H1 (cell line): ENCODE results near the gene P3H2. TPM values are rescaled to one million over a fixed set of nuclear protein-coding genes. Genes with fewer than 3 reads are reported as not detected.

ENCODE experiments used
- CTCF ChIA-PET: fragments of 300-600 bp; sonication (Branson Sonifier 250); formaldehyde crosslinking; loops from one replicate; lab custom pipeline; 2021; ENCODE audit not compliant: partially characterized antibody; lab: Charles Lee
- POLR2A ChIA-PET: fragments of 300-600 bp; sonication (Branson Sonifier 250); formaldehyde crosslinking; loops from one replicate; lab custom pipeline; 2021; ENCODE audit warnings: inconsistent platforms; ENCODE audit not compliant: partially characterized antibody; lab: Charles Lee
- DNase-seq, 2 experiments: peaks; one replicate each; pipeline versions ENCODE4 v3.0.0 to v3.0.0-alpha.2; 2010 to 2022; ENCODE audit warnings: low spot score in 2 of 2, low read depth in 1 of 2, mixed read lengths in 1 of 2
- FAIRE-seq: peaks from 2 replicates; lab custom pipeline; 2011; peaks lifted over from hg19 to GRCh38; lab: Jason Lieb, UNC
- H2AFZ ChIP-seq: 2 replicates; pipeline ENCODE4 v1.8.1; 2012; ENCODE audit warnings: low read length, inconsistent platforms
- H2AK5ac ChIP-seq: 2 replicates; pipeline ENCODE4 v1.6.1; 2013; ENCODE audit warnings: low read depth, low read length
- H2BK120ac ChIP-seq: replicated peaks from 2 replicates; pipeline ENCODE3; 2013; ENCODE audit warnings: low read depth, low read length, inconsistent platforms
- H2BK12ac ChIP-seq: 2 replicates; pipeline ENCODE4 v1.6.1; 2013; ENCODE audit warnings: low read depth, low read length
- H2BK15ac ChIP-seq: 2 replicates; pipeline ENCODE4 v1.6.1; 2013; ENCODE audit warnings: low read length
- H2BK20ac ChIP-seq: 2 replicates; pipeline ENCODE4 v1.6.1; 2013; ENCODE audit warnings: low read length
- H2BK5ac ChIP-seq: 2 replicates; pipeline ENCODE4 v1.6.1; 2013; ENCODE audit warnings: low read depth, low read length
- H3K14ac ChIP-seq: 2 replicates; pipeline ENCODE4 v1.6.1; 2013; ENCODE audit warnings: inconsistent platforms; ENCODE audit not compliant: insufficient read length
- H3K18ac ChIP-seq: 2 replicates; pipeline ENCODE4 v1.6.1; 2013; ENCODE audit warnings: low read length; ENCODE audit errors: extremely low read depth
- H3K23ac ChIP-seq: 2 replicates; pipeline ENCODE4 v1.6.1; 2013; ENCODE audit warnings: inconsistent platforms; ENCODE audit not compliant: insufficient read length
- H3K23me2 ChIP-seq: 2 replicates; pipeline ENCODE4 v1.6.1; 2013; ENCODE audit warnings: low read depth, low read length
- H3K27ac ChIP-seq: 2 replicates; pipeline ENCODE4 v1.6.1; 2011; ENCODE audit warnings: low read depth, low read length, inconsistent platforms
- H3K27me3 ChIP-seq, 4 experiments: replicated peaks in 1 of 4; 1 replicate in 1 of 4; 2 replicates in 3 of 4; pipeline versions ENCODE4 v1.6.1 to v1.8.1; 2011 to 2013; ENCODE audit warnings: low read length in 3 of 4, mild to moderate bottlenecking in 3 of 4, inconsistent platforms in 2 of 4, mixed read lengths in 2 of 4, moderate library complexity in 1 of 4; ENCODE audit not compliant: control insufficient read depth in 3 of 4, insufficient read depth in 3 of 4; ENCODE audit errors: extremely low read depth in 1 of 4
- H3K36me3 ChIP-seq, 4 experiments: 2 replicates each; pipeline versions ENCODE4 v1.6.1 to v1.8.1; 2011 to 2013; ENCODE audit warnings: mild to moderate bottlenecking in 4 of 4, low read length in 3 of 4, moderate library complexity in 2 of 4, control low read depth in 1 of 4, inconsistent platforms in 1 of 4; ENCODE audit not compliant: insufficient read depth in 4 of 4, control insufficient read depth in 2 of 4
- H3K4ac ChIP-seq: replicated peaks from 2 replicates; pipeline ENCODE3; 2013; ENCODE audit warnings: low read length, low read depth, mixed read lengths, inconsistent platforms; ENCODE audit not compliant: insufficient read length
- H3K4me1 ChIP-seq, 4 experiments: replicated peaks in 1 of 4; 1 replicate in 1 of 4; 2 replicates in 3 of 4; pipeline versions ENCODE4 v1.6.1 to v1.8.1; 2011 to 2013; ENCODE audit warnings: low read length in 3 of 4, inconsistent platforms in 2 of 4, mixed read lengths in 1 of 4; ENCODE audit not compliant: insufficient read depth in 4 of 4, control insufficient read depth in 3 of 4
- H3K4me2 ChIP-seq, 2 experiments: 2 replicates each; pipeline versions ENCODE4 v1.6.1 to v1.8.1; 2011 to 2013; ENCODE audit warnings: low read depth in 2 of 2, low read length in 2 of 2, control low read depth in 1 of 2, inconsistent platforms in 1 of 2, mild to moderate bottlenecking in 1 of 2; ENCODE audit not compliant: insufficient read depth in 1 of 2
- H3K4me3 ChIP-seq, 4 experiments: fragments of 200-600, 300-600 bp in 1 of 4; sonication (generic), shearing (Covaris generic), sonication (Bioruptor Twin) in 1 of 4; 2 replicates each; pipeline versions ENCODE4 v1.5.1 to v1.8.1; 2011 to 2016; ENCODE audit warnings: low read length in 4 of 4, low read depth in 3 of 4, control low read depth in 2 of 4, inconsistent platforms in 2 of 4, mild to moderate bottlenecking in 2 of 4, mixed read lengths in 1 of 4, moderate library complexity in 1 of 4; ENCODE audit not compliant: insufficient read depth in 2 of 4; ENCODE audit errors: extremely low read depth in 1 of 4
- H3K56ac ChIP-seq: replicated peaks from 2 replicates; pipeline ENCODE3; 2013; ENCODE audit warnings: low read depth, mild to moderate bottlenecking, mixed read lengths, low read length, inconsistent platforms; ENCODE audit not compliant: insufficient read length
- H3K79me1 ChIP-seq: 2 replicates; pipeline ENCODE4 v1.6.1; 2013; ENCODE audit warnings: low read depth, low read length, control low read depth
- H3K79me2 ChIP-seq, 2 experiments: 2 replicates each; pipeline versions ENCODE4 v1.6.1 to v1.8.1; 2012 to 2013; ENCODE audit warnings: low read length in 2 of 2, mild to moderate bottlenecking in 2 of 2, inconsistent platforms in 1 of 2; ENCODE audit not compliant: insufficient read depth in 2 of 2, control insufficient read depth in 1 of 2
- H3K9ac ChIP-seq, 4 experiments: replicated peaks in 1 of 4; 1 replicate in 1 of 4; 2 replicates in 3 of 4; pipeline versions ENCODE4 v1.6.1 to v1.8.1; 2011 to 2013; ENCODE audit warnings: low read depth in 3 of 4, low read length in 3 of 4, control low read depth in 2 of 4, mild to moderate bottlenecking in 2 of 4, moderate library complexity in 2 of 4, inconsistent platforms in 1 of 4; ENCODE audit errors: extremely low read depth in 1 of 4
- H3K9me3 ChIP-seq, 2 experiments: 2 replicates each; pipeline versions ENCODE4 v1.6.1 to v1.8.1; 2012 to 2013; ENCODE audit warnings: mild to moderate bottlenecking in 2 of 2, moderate library complexity in 2 of 2, control low read depth in 1 of 2, inconsistent platforms in 1 of 2, low read depth in 1 of 2, low read length in 1 of 2, mixed read lengths in 1 of 2; ENCODE audit not compliant: insufficient read depth in 2 of 2
- H4K20me1 ChIP-seq, 2 experiments: replicated peaks in 1 of 2; 2 replicates each; pipeline versions ENCODE3 to v1.8.1; 2011 to 2013; ENCODE audit warnings: inconsistent platforms in 2 of 2, low read length in 2 of 2, mild to moderate bottlenecking in 1 of 2; ENCODE audit not compliant: insufficient read depth in 2 of 2, control insufficient read depth in 1 of 2
- H4K5ac ChIP-seq: 2 replicates; pipeline ENCODE4 v1.6.1; 2013; ENCODE audit warnings: low read length, low read depth, mixed read lengths, inconsistent platforms; ENCODE audit not compliant: insufficient read length
- H4K8ac ChIP-seq: 2 replicates; pipeline ENCODE4 v1.8.0; 2013; ENCODE audit warnings: mild to moderate bottlenecking, moderate library complexity, low read length, inconsistent platforms; ENCODE audit not compliant: insufficient read depth; ENCODE audit errors: extremely low read depth
- H4K91ac ChIP-seq: replicated peaks from 2 replicates; pipeline ENCODE3; 2013; ENCODE audit warnings: low read length, mixed read lengths, inconsistent platforms; ENCODE audit not compliant: insufficient read length
- POLR2A ChIP-seq, 2 experiments: IDR thresholded peaks; 1 replicate in 1 of 2; 2 replicates in 1 of 2; pipeline ENCODE4 v1.6.1; 2011; ENCODE audit warnings: low read depth in 2 of 2, low read length in 2 of 2, mild to moderate bottlenecking in 2 of 2; ENCODE audit errors: control extremely low read depth in 1 of 2
- SAP30 ChIP-seq: fragments of 300-600 bp; sonication (generic); IDR thresholded peaks from 2 replicates; pipeline ENCODE4 v1.7.1; 2012; ENCODE audit warnings: low read length, moderate library complexity, mild to moderate bottlenecking, inconsistent platforms; ENCODE audit not compliant: insufficient read depth, insufficient replicate concordance
- WGBS, 2 experiments: shearing (Covaris generic) in 1 of 2; methylation state at CpG; one replicate each; pipeline versions ENCODE4 v1.1.6 to v1.1.7; 2013 to 2015; ENCODE audit warnings: low lambda C conversion rate in 2 of 2, mixed read lengths in 2 of 2, inconsistent platforms in 1 of 2, low coverage in 1 of 2, missing lambda C conversion rate in 1 of 2; ENCODE audit not compliant: insufficient replicate concordance in 2 of 2, insufficient coverage in 1 of 2, insufficient read length in 1 of 2; ENCODE audit errors: extremely low coverage in 1 of 2, missing lambda C conversion rate in 1 of 2; 5-methylcytosine and 5-hydroxymethylcytosine counted together
- polyA plus RNA-seq, 7 experiments: library from polyadenylated mRNA; depleted of rRNA in 3 of 7; stranded (reverse) in 5 of 7; unstranded in 2 of 7; fragments of >200 nt in 5 of 7; fragments of 200-250 nt in 2 of 7; gene quantifications; 1 replicate in 5 of 7; 2 replicates in 1 of 7; 4 replicates in 1 of 7; pipeline versions ENCODE4 v1.2.1 to v1.2.3, GENCODE V29; 2011 to 2013; ENCODE audit warnings: missing spikeins in 2 of 7, mixed read lengths in 2 of 7
- total RNA-seq: library from RNA; stranded (reverse); fragmentation: NEBNext Ultra II Directional; extraction: Animal tissue kit (Norgen Biotek cat#: 25700); gene quantifications from 2 replicates; pipeline ENCODE4 v1.2.1, GENCODE V29; 2021

The P3H2 gene
- total and polyA plus RNA-seq, 2 of the 8 experiments (the other 6 are each of a cell fraction or from before 2014, with no cell fraction given), result 40.5 to 60.4 TPM

GRCh38 chr3:190053919-190054672, 66.6 kb downstream of the P3H2 start:
- 95% methylated on average over 4 of the region's 4 CpGs; no CpG with 5 or more reads in 1 of the 2 experiments for WGBS, 2 experiments
- Histone ChIP-seq H2AK5ac (no peak overlapping the region), H4K5ac (no peak overlapping the region), H4K8ac (no peak overlapping the region), H3K23ac (no peak overlapping the region), H3K18ac (no peak overlapping the region), H2BK15ac (no peak overlapping the region), H3K27ac (no peak overlapping the region), H3K4ac (no peak overlapping the region), H3K56ac (no peak overlapping the region), H2BK12ac (no peak overlapping the region), H2BK120ac (no peak overlapping the region), H3K4me2 (no peak overlapping the region), H4K91ac (no peak overlapping the region), H3K36me3 (no peaks in the 10 kb centered on the region), H3K4me1 (peaks cover 0 to 23% (median 11%) of the 10 kb centered on the region in 4 experiments; a peak in 4 of 7 replicates), H3K4me3 (no peak overlapping the region), H3K9me3 (no peaks in the 10 kb centered on the region), H3K79me2 (peaks cover 0 to 23% of the 10 kb centered on the region in 2 experiments; a peak in 3 of 4 replicates), H4K20me1 (no peaks in the 10 kb centered on the region), H2BK20ac (no peak overlapping the region), H3K14ac (no peak overlapping the region), H3K23me2 (no peaks in the 10 kb centered on the region), H2AFZ (no peak overlapping the region), H2BK5ac (no peak overlapping the region), H3K9ac (no peak overlapping the region), H3K27me3 (no peaks in the 10 kb centered on the region), H3K79me1 (no peaks in the 10 kb centered on the region)
- POLR2A ChIA-PET, result interaction anchor here (0.6 kb wide), 1 partner anchor 1456 kb away, joined by 3 read pairs; no protein-coding TSS in a partner anchor
- DNase-seq, result no peak
- CTCF ChIA-PET, result interaction anchor here (0.6 to 2.8 kb wide), 9 partner anchors 13 to 684 kb away, joined by 3 to 8 read pairs (median 4); no protein-coding TSS in a partner anchor
- no peak for FAIRE-seq
- TF ChIP-seq SAP30, result no peak
- no peak for TF ChIP-seq POLR2A (IDR thresholded peaks at IDR 0.05; ENCODE audit: control extremely low read depth in 1 of 2, low read depth in 2 of 2, low read length in 2 of 2)
